Hepatocyte (in vitro differentiated cells): ENCODE measurements around the gene LRCH1. TPM values are rescaled to one million over a fixed set of nuclear protein-coding genes. Genes with fewer than 3 reads are reported as not detected.

Experiments
- DNase-seq: peaks from one replicate; pipeline ENCODE4 v3.0.0-alpha.2; 2016; ENCODE audit warnings: low spot score
- H2AFZ ChIP-seq: fragments of 200-600 bp; sonication (generic); 2 replicates; pipeline ENCODE4 v1.6.0; 2016; ENCODE audit warnings: antibody characterized with exemption, mild to moderate bottlenecking
- H3K27ac ChIP-seq: fragments of 200-600 bp; sonication (generic); 2 replicates; pipeline ENCODE4 v1.5.1; 2016; ENCODE audit warnings: mild to moderate bottlenecking
- H3K27me3 ChIP-seq: fragments of 200-600 bp; sonication (generic); 2 replicates; pipeline ENCODE4 v1.6.1; 2016
- H3K36me3 ChIP-seq: fragments of 200-600 bp; sonication (generic); replicated peaks from 2 replicates; pipeline ENCODE4 v1.5.1; 2016; ENCODE audit warnings: low read depth; ENCODE audit not compliant: insufficient read depth
- H3K4me1 ChIP-seq: fragments of 200-600 bp; sonication (generic); 2 replicates; pipeline ENCODE4 v1.5.1; 2016; ENCODE audit warnings: mild to moderate bottlenecking, moderate library complexity; ENCODE audit not compliant: insufficient read depth
- H3K4me2 ChIP-seq: fragments of 200-600 bp; sonication (generic); 2 replicates; pipeline ENCODE4 v1.6.0; 2016
- H3K4me3 ChIP-seq: fragments of 200-600 bp; sonication (generic); 2 replicates; pipeline ENCODE4 v1.5.1; 2016; ENCODE audit warnings: mild to moderate bottlenecking
- H3K79me2 ChIP-seq: fragments of 200-600 bp; sonication (generic); 2 replicates; pipeline ENCODE4 v1.6.0; 2017; ENCODE audit warnings: mild to moderate bottlenecking
- H3K9me2 ChIP-seq: fragments of 200-600 bp; sonication (generic); replicated peaks from 2 replicates; pipeline ENCODE4 v1.6.0; 2017; ENCODE audit warnings: mild to moderate bottlenecking; ENCODE audit not compliant: insufficient read depth
- H3K9me3 ChIP-seq: fragments of 200-600 bp; sonication (generic); 2 replicates; pipeline ENCODE4 v1.5.1; 2016; ENCODE audit warnings: low read depth, mild to moderate bottlenecking
- H4K20me1 ChIP-seq: fragments of 200-600 bp; sonication (generic); 2 replicates; pipeline ENCODE4 v1.6.0; 2016; ENCODE audit warnings: mild to moderate bottlenecking; ENCODE audit not compliant: insufficient read depth, poor library complexity, severe bottlenecking
- CTCF ChIP-seq: fragments of 200-600 bp; sonication (generic); IDR thresholded peaks from 2 replicates; pipeline ENCODE4 v1.5.1; 2016; ENCODE audit warnings: antibody characterized with exemption, mild to moderate bottlenecking; ENCODE audit not compliant: poor library complexity
- EZH2 ChIP-seq: fragments of 200-600 bp; sonication (generic); IDR thresholded peaks from 2 replicates; pipeline ENCODE4 v1.6.1; 2016; ENCODE audit warnings: antibody characterized with exemption, mild to moderate bottlenecking, borderline replicate concordance
- EZH2phosphoT487 ChIP-seq: fragments of 200-600 bp; sonication (generic); IDR thresholded peaks from one replicate; pipeline ENCODE4 v1.6.1; 2018; ENCODE audit warnings: antibody characterized with exemption, mild to moderate bottlenecking, low read depth, moderate library complexity; ENCODE audit not compliant: unreplicated experiment, severe bottlenecking
- WGBS: methylation state at CpG from one replicate; pipeline ENCODE4 v1.1.6; 2016; ENCODE audit warnings: low lambda C conversion rate; ENCODE audit errors: missing lambda C conversion rate; 5-methylcytosine and 5-hydroxymethylcytosine counted together
- polyA plus RNA-seq: library from polyadenylated mRNA; unstranded; fragments of >200 nt; fragmentation: Nextera tagmentation; extraction: Ambion mirVana; gene quantifications from 2 replicates; pipeline ENCODE4 v1.2.1, GENCODE V29; 2016
- total RNA-seq: library from RNA; depleted of rRNA; stranded (reverse); fragments of >200 nt; gene quantifications from 2 replicates; pipeline ENCODE4 v1.2.3, GENCODE V29; 2014

The LRCH1 gene
- total RNA-seq: 14.1 and 16.3 TPM in 2 replicates
- 5.0 and 5.7 TPM in 2 replicates for polyA plus RNA-seq

GRCh38 chr13:46552889-46553520 lies at the start of gene LRCH1:
Gene LRCH1 (plus strand): TSS chr13:46553170. CDS start chr13:46553397, 227 bp downstream.
- Histone ChIP-seq H3K4me1 (peaks cover 20% of the 10 kb centered on the region), H3K27ac (peak within 1 kb of the TSS; percentile 92), H3K4me3 (peak within 1 kb of the TSS; percentile 98), H3K9me3 (no peaks in the 10 kb centered on the region), H3K79me2 (peaks cover 58% of the 10 kb centered on the region), H3K27me3 (no peaks in the 10 kb centered on the region), H2AFZ (peak within 1 kb of the TSS; percentile 82), H3K36me3 (no peaks in the 10 kb centered on the region), H3K9me2 (no peaks in the 10 kb centered on the region), H4K20me1 (peaks cover 22% of the 10 kb centered on the region), H3K4me2 (peak within 1 kb of the TSS; percentile 95)
- TF ChIP-seq CTCF: no peak
- no peak for TF ChIP-seq EZH2
- TF ChIP-seq EZH2phosphoT487: no peak
- peak; percentile 94 for DNase-seq
- under 1% methylated on average over 25 of the region's 66 CpGs for WGBS

- Histone ChIP-seq H3K9me2 (no peaks in the 10 kb centered on the region), H3K27me3 (no peaks in the 10 kb centered on the region), H3K4me1 (no peaks in the 10 kb centered on the region), H3K36me3 (no peaks in the 10 kb centered on the region), H2AFZ (no peak overlapping the region), H3K9me3 (no peaks in the 10 kb centered on the region), H4K20me1 (no peaks in the 10 kb centered on the region), H3K4me2 (no peak overlapping the region), H3K4me3 (no peak overlapping the region), H3K79me2 (no peaks in the 10 kb centered on the region), H3K27ac (no peak overlapping the region)
- no peak for DNase-seq
- WGBS: 95% methylated on average over 2 of the region's 2 CpGs
- TF ChIP-seq EZH2phosphoT487 (no peak), EZH2 (no peak), CTCF (no peak)
These were observed 48.9 kb upstream of the LRCH1 start for GRCh38 chr13:46504036-46504435.

GRCh38 chr13:46507981-46508380 lies 45.0 kb upstream of the LRCH1 start:
- DNase-seq: no peak
- Histone ChIP-seq H3K9me3 (no peaks in the 10 kb centered on the region), H3K4me1 (no peaks in the 10 kb centered on the region), H3K36me3 (no peaks in the 10 kb centered on the region), H4K20me1 (no peaks in the 10 kb centered on the region), H3K27me3 (no peaks in the 10 kb centered on the region), H3K4me3 (no peak overlapping the region), H2AFZ (no peak overlapping the region), H3K27ac (no peak overlapping the region), H3K79me2 (no peaks in the 10 kb centered on the region), H3K4me2 (no peak overlapping the region), H3K9me2 (no peaks in the 10 kb centered on the region)
- TF ChIP-seq CTCF (no peak), EZH2 (no peak), EZH2phosphoT487 (no peak)
- WGBS: 92% methylated on average over 1 of the region's 1 CpG
